HG02623 (cell line): ENCODE measurements around the gene ALDH1L1.

ENCODE experiments used
- ATAC-seq: cut with Tn5 transposase; IDR thresholded peaks from one replicate; pipeline ENCODE4 v1.9.1; 2021; ENCODE audit warnings: moderate library complexity; ENCODE audit not compliant: unreplicated experiment

The ALDH1L1 gene

DNA sequence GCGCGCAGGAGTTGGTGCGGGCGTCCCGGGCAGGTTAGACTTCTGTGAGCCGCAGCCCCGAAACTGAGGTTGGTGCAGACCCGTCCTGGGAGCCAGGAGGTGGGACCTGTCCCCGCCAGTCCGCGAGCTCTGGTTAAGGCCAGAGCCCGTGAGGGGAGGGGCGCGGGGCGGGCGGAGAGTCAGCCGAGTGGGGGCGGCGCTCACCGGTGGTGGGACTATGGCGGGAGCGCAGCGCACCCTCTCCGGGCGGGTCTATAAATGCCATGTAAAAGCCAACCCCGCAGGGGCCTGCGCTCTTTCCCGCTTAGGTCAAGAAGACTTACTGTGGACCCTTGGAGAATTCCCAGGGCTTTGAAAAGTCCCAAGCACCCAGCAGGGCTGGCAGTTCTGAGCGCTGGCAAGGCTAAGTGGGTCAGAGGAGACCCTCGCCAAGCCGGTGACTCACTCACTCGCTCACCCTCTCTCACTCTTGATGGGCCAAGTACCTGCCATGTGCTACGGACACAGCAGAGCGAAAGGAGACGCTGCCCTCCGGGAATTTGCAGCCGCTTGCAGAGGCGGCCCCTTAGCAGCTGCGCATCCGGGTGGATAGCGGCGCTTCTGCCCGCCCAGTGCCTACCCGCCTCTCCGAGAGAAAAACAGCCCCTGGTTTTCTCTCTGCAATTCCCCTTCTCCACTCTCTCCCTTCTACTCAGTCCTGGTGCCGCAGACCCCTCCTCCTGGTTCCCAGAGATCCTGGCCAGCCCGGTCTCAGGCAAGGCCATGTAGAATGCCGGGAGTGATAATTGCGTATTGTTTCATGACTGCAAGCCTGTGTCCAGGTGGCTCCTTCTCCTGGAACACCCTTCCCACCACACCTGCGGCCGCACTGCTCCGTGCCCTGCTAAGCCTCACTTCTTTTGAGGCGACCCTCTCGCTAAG is at the start of gene ALDH1L1:
Gene ALDH1L1 (minus strand): TSS at position 110 of the 921 bp plus-strand sequence. CDS start 19,607 bp downstream, outside the sequence.
- no peak for ATAC-seq

DNA sequence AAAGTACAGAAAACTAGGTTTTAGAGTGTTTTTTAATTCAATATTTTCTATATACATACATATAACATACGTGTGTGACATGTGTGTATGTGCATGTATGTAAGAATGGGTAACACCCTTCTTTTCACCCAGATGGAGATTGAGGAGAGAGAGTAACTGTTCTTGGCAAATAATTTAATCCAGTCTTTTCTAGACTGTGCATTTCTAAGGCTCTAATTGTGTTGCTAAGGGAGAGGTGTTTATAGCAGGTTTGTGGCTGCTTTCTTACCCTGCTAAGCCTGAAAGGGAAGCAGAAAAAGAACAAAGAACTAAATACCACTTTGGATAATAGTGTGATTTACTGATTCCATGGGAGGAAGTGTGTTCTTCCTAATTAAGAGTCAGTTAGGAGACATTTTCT is 46.0 kb upstream of the ALDH1L1 start:
- no peak for ATAC-seq

DNA sequence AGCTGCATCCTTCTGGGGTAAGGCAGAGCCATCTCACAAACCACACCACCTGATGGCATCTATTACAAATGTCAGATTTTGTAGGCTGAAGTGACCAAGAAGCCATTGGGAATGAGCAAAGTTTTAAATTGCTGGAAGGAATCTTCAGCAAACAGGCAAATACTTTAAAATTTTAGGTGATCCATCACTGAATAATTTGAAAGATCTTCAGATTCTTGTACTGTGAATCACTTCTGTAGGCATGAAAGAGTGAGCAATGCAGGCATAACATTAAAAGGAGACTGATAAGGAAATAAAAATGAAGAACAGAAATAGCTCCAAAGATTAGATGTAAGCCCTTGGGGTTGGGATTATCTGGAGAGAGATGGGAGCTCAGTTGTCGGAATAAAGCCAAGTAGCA is 36.0 kb upstream of the ALDH1L1 start:
- ATAC-seq, result no peak

DNA sequence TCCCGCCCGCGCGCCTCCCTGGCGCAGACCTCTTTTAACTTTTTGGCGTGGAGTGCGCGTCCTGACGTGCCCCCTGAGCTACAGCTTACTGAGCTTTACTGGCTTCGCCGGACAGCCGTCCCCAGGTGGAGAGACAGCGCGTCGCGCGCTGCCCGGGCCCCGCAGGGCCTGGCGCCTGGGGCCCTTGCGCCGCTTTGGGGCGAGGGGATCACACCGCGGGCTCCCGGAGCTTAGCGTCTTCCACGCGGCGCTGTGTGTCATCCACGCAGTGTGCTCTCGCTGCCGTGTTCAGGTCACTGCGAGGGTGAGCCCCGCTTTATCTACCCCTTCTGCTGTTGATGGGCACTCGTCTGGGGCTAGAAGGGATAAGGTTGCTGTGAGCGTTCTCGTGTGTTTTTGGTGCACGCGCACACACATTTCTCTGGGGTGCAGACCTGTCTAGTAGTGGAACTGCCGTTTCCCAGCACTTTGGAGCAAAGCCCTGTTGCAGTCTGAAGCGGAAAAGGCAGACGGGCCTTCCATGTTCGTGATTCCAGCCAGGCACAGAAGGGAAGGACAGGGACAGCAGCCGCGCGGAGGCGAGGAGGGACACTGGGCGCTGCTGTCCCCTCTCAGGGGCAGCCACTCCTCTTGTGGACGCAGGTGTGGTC is 33.1 kb upstream of the ALDH1L1 start:
- ATAC-seq, result no peak

DNA sequence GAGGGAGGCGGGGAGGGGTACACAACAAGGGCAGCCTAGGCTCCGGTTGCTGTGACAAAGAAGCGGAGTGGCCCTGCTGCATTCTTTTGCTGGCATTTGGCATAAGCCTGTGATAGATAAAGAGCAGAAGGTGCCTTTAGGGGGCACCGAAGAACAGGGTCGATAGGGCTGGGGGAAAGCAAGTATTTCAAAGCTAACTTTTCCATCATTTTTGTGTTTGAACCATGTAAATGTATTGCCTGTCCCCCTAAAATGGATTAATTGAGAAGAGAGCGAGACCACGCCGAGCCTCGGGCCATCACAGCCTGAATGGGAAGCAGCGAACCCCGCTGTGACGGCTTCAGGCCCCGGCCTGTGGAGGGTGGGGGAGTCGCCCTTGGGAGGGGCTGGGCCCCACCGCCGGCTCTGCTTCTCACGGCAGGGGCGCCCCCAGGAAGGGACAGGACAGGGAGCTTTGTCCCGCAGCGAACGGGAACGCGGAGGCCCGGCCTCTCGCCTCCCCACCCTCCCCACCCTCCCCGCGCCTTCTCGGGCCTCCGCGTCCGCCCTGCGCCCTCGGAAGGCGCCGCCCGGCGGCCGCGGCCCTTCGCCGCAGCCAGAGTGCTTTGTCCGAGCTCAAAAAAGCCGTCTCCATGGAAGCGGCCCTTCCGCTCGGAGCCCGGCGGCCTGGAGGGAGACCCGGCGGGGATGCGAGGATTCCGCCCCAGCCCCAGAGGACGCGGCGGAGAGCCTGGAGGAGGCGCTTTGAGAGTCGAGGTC is 32.4 kb upstream of the ALDH1L1 start:
- no peak for ATAC-seq

DNA sequence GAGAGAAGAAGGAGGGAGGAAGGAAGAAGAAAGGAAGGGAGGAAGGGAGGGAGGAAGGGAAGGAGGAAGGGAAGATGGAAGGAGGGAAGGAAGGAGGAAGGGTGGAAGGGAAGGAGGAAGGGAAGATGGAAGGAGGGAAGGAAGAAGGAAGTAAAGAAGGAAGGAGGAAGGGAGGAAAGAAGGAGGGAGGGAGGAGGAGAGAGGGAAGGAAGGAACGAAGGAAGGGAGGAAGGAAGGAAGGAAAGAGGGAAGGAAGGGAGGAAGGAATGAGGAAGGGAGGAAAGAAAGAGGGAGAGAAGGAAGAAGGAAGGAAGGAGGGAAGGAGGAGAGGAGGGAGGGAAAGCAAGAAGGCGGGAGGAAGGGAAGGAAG is 31.8 kb upstream of the ALDH1L1 start:
- no peak for ATAC-seq

DNA sequence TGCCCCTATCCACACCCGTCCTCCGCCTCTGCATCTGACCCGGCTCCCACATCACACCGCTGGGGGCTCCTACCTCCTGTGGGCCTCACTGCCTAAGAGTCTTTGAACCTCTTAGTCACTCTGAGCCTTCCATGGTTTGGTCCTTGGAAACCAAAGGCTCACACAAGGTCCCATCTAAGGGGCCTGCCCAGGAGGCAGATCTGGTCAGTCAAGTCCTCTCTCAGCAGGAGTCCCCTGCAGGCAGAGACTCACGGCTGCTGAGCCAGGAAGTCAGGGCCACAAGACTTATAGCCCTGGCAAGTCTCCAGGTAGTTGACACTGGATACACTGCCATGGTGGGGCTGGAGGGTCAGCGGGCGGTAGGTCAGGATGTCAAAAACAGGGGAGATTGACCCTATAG is 31.2 kb upstream of the ALDH1L1 start:
- ATAC-seq, result no peak

DNA sequence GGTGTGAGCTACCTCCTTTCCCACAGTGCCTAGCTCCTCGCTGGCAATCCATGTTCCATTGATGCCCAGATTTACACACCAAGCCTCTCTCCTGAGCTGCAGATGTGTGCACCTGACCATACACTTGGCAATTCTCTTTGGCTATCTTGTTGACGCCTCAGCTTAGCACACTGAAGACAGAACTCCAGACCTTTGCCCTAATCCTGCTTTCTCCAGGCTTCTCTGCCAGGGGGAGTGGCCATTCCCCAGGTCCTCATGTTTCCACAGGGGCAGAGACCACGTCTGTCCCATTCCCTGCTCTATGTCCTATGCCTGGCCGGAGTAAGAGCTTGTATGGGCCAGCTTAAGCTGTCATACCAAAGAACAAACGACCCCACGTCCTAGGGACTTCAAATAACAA is 30.2 kb upstream of the ALDH1L1 start:
- no peak for ATAC-seq

DNA sequence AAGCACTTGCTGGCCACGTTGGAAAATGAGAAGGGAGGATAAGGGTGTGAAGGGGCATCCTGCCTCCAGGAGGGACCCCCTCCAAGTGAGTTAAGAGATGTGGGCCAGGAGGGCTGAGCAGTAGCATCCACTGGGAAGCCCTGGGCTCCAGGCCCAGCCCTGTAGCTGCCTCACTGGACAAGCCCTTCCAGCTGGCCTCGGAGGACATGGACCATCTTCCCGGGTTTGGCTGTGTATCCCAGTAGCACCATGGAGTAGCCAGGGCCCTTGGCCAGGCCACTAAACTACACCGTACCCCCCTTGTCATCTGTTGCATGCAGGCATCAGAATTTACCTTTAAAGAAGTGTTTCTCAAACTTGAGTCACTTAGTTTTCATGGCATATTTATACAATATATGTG is 29.4 kb upstream of the ALDH1L1 start:
- no peak for ATAC-seq

DNA sequence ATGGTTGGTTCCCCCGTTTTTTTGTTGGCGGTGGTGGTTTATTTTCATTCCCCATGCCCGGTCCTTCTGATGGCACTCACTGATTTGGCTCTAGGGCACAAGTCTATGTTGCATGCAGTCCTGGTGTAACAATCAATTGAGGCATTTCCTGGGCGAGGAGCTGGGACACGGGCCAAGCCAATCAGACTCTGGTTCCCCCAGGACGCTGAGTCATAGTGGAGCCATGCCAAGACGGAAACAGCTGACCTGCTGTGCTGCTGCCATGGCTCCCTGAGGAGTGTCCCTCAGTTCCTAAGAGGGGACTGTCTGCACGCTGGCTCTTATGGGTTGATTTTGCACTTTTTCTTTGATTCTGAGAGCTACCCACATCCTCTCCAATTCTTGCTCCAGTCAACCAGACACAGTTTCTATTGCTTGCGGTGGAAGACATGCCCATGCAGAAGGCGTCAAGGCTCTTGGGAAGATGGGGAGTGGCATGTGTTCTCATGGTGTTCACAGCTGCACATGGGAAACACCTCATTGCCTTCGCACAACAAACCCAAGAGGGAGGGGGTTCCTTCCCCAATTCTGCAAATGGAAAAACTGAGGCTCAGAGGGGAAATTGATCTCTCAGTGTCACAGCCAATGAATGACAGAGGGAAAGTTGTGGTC is 28.3 kb upstream of the ALDH1L1 start:
- ATAC-seq, result no peak

DNA sequence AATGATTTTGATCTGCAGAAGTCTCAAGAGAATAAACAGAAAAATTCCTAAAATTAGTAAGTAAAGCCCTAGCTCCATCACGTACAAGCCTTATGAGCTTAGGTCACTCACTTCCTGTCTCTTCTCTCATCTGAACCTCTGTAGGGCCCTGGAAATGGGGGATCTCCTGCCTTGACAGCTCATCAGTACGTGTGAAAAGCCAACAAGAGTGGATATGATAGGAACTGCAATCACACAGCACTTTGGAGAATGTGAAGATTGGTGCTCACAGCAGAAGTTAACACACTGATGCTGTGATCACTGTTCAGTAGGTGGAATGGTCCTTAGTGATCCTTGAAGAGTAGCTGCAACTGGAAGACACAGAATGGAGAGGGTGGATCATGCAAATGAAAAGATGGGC is 27.8 kb upstream of the ALDH1L1 start:
- ATAC-seq, result no peak

DNA sequence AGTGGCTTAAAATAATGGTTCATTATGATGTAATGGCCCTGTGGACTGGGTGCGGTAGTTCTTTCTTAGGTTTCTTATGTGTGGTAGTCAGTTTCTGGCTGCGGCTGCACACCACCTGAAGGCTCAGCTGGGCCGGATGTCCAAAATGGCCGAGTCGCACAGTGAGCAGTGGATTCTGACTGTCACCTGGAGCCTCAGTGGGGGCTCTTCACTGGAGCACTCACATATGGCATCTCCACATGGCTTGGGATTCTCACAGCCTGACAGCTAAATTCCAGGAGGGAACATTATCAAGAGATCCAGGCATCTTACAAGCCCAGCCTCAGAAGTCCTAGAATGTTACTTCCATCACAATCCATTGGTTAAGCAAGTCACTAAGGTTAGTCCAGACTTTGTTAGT is 26.8 kb upstream of the ALDH1L1 start:
- ATAC-seq, result no peak

DNA sequence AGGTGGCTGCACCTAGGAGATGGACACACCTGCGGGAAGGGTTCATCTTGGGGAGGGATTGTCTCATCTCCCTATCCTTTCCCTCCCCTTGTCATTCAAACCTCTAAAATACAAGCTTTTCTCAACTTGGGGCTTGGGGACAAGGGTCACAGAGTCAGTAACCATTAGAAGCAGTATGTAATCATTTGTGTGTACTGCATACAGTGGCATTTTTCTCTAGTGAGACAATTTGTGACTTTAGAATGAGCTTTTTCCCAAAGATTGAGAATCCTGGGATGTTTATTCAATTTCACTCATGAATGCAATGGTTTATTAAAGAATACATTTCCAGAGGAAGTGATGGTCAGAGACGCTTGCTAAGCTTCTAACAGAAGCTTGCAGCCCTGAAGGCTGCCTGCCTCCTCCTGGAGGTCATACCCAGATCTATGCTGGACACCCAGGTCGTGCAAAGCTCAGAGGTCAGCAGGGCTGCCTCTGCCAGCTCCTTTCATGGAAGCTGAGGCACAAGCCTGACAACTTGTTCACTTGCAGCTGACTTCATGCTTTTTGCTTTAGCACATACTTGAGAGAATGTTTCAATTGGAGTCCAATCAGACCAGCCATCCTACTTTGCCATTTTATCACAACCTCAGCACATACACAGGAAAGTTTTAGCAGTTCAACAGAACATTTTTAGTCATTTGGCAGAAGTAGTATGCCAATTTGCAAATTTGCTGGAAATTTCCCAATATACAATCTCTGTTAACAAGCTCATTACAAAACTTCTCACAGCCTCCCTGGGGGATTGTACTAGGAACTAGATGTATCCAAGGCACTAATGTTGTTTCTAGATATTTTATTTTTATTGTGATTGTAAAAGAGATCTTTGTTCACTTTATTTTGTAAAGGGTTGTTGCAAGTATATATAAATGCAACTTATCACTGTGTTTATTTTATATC is 25.6 kb upstream of the ALDH1L1 start:
- no peak for ATAC-seq

DNA sequence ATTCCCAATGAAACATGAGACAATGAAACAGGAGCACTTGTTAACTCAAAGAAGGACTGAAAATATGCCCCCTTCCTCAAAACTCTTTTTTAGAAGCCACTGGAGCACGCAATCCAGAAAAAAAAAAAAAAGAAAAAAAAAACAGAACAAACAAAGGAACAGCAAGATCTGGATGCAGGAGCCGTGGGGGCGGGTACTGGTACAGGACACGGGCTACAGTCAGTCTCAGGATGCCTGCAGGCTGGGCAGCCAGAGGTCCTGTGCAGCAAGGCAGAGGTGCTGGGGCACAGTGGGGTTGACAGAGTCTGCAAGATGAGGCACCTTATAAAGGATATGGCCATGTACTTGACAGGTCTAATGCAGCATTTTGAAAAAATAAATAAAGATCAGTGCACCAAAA is 22.3 kb upstream of the ALDH1L1 start:
- ATAC-seq, result no peak

DNA sequence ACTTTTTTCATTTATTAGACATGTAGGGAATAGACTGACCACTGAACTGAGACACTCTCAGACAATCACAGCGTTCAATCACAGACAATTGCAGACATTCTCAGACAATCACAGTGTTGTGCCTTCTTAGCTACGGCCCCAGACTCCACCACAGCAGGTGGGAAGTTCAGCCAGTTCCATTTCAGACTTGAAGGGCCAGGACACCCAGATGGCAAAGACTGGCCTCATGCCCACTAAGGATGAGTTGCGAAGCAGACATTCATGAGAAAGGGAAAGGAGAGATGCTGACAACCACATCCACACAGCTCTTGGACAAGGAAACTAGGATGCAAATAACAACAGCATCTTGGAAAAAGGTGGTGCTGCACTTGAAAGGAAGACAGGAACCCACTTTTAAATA is 21.9 kb upstream of the ALDH1L1 start:
- ATAC-seq, result no peak

DNA sequence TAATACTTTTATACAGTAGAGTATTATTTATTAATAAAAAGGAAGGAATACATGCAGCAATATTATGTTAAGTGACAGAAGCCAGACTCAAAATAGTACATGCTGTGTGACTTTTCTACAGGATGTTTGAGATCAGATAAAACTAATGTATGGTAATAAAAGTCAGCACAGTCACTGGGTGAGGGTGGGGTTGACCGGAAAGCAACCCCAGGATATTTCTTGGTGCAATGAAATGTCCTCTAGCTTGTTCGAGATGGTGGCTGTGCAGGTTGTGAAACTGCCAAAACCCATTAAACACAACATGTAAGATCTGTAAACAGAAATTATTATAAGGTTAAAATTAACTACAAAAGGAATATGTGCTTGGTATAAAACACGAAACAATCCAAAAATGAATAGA is 20.8 kb upstream of the ALDH1L1 start:
- no peak for ATAC-seq

DNA sequence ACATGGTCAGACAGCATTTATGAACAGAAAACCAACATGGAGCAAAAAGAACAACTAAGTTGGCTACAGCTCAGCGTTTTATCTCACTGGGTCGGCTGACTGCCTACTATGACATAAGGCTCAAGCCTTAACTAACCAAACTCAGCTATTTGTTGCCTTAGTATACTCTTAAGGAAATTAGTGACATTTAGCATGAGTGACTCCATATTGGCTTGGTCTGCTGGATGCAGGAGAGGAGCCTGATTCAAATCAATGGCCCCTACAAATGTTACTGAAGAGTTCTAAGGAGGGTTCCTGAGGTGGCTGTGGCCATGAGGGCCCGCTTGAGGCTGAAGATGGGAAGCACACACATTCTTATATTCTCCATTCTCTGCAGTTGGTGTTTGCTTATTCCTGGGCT is 20.1 kb upstream of the ALDH1L1 start:
- no peak for ATAC-seq

DNA sequence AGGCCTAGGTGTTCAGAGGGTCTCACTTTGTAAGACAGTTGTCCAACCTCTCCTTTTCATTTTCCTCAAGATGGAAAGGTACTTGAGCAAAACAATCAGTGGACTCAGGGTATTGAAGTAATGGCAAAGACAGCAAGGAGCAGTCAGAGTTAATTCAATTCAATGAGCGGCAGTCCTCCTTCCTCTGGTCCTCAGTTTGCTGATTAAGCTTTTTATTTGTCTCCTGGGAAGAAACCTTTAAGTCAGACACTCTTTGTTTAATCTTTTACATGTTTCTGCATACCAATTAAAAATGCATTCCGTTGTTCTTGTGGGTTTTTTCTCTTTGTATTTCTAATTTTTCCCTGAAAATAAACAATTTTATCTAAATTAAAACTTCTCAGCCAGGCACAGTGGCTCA is 18.9 kb upstream of the ALDH1L1 start:
- ATAC-seq, result no peak

DNA sequence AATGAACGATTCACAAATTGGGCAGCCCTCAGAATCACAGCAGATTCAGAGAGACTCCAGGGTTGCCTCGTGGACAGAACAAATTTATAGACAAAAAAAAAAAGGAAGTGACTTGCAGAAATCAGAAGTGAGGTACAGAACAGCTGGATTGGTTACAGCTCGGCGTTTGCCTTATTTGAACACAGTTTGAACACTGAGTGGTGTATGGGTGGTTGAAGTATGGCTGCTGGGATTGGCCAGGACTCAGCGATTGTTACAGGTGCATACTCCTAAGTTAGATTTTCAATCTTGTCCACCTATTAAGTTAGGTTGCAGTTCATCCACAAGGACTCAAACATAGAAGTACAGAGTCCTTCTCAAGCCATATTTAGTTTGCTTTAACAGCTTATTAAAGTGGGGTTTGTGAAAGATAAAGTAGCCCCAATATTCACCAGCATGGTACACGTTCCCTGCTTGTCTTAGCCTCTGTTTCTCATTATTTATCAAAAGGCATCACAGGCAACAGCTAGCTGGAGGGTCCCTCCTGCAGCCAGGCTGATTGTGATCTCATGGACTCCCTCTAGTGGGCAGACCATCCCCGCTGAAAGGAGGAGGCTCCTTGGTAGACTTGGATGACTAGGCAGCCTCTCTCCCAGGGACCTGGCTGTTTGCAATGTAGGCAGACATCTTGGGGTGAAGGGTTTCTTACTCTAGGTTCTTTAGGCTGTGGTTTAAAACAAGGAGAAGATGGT is 17.6 kb upstream of the ALDH1L1 start:
- no peak for ATAC-seq
